ENCODE data around the gene FHOD3. TPM values are rescaled to one million over a fixed set of nuclear protein-coding genes. Genes with fewer than 3 reads are reported as not detected.

The FHOD3 gene
- total RNA-seq, 2 donors from 2014 or later, result 19.8 to 24.9 TPM

- ATAC-seq (ENCODE audit: insufficient number of reproducible peaks, low FRiP score, low read depth), result no peak
- no peaks in the 10 kb centered on the region for H3K27me3 ChIP-seq (replicated peaks; ENCODE audit: insufficient read depth)
- H3K4me1 ChIP-seq (ENCODE audit: control insufficient read depth in 1 of 2, low read depth in 2 of 2), result peaks cover 0 to 14% of the 10 kb centered on the region in 2 donors
- H3K36me3 ChIP-seq, result no peaks in the 10 kb centered on the region
- DNase-seq (ENCODE audit: low spot score), result no peak
- H3K4me3 ChIP-seq, result no peak overlapping the region
- TF ChIP-seq, protein P1, sequence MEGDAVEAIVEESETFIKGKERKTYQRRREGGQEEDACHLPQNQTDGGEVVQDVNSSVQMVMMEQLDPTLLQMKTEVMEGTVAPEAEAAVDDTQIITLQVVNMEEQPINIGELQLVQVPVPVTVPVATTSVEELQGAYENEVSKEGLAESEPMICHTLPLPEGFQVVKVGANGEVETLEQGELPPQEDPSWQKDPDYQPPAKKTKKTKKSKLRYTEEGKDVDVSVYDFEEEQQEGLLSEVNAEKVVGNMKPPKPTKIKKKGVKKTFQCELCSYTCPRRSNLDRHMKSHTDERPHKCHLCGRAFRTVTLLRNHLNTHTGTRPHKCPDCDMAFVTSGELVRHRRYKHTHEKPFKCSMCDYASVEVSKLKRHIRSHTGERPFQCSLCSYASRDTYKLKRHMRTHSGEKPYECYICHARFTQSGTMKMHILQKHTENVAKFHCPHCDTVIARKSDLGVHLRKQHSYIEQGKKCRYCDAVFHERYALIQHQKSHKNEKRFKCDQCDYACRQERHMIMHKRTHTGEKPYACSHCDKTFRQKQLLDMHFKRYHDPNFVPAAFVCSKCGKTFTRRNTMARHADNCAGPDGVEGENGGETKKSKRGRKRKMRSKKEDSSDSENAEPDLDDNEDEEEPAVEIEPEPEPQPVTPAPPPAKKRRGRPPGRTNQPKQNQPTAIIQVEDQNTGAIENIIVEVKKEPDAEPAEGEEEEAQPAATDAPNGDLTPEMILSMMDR (IDR thresholded peaks at IDR 0.05), result no peak
- no peaks in the 10 kb centered on the region for H3K9me3 ChIP-seq
- H3K27ac ChIP-seq, result no peak overlapping the region
Observed at GRCh38 chr18:36262971-36263370, 34.5 kb upstream of the FHOD3 start.

- no peak overlapping the region for H3K4me3 ChIP-seq
- H3K36me3 ChIP-seq, result no peaks in the 10 kb centered on the region
- no peak overlapping the region for H3K27ac ChIP-seq
- ATAC-seq (ENCODE audit: insufficient number of reproducible peaks, low FRiP score, low read depth) (no peak), DNase-seq (ENCODE audit: low spot score) (no peak)
- TF ChIP-seq, protein P1 (IDR thresholded peaks at IDR 0.05), result no peak
- no peaks in the 10 kb centered on the region for H3K27me3 ChIP-seq (replicated peaks; ENCODE audit: insufficient read depth)
- no peaks in the 10 kb centered on the region for H3K9me3 ChIP-seq
- H3K4me1 ChIP-seq (ENCODE audit: control insufficient read depth in 1 of 2, low read depth in 2 of 2), result peaks cover 0 to 14% of the 10 kb centered on the region in 2 donors
Observed at GRCh38 chr18:36264283-36264682, 33.2 kb upstream of the FHOD3 start.

DNA sequence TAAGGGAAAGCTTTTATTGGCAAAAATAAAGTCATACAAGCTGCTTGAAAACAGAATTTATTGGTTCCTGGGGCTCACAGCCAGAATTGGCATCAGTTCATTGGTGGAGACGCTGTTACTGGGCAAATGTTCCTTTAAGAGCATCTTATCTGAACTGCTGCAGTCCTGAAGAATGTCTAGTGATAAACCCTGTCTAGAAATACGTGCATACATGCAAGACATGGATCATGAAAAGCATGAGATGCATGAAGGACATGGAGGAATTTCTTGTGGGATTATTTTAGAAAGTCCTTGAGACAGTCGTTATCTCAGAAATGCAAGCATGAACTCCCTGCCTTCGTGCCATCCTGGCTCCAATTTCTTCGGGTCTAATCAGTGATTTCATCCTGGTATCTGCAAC, 32.5 kb upstream of the FHOD3 start:
- Histone ChIP-seq H3K4me1 (ENCODE audit: control insufficient read depth in 1 of 2, low read depth in 2 of 2) (peaks cover 0 to 14% of the 10 kb centered on the region in 2 donors), H3K4me3 (no peak overlapping the region), H3K36me3 (no peaks in the 10 kb centered on the region), H3K27me3 (replicated peaks; ENCODE audit: insufficient read depth) (no peaks in the 10 kb centered on the region), H3K27ac (no peak overlapping the region), H3K9me3 (no peaks in the 10 kb centered on the region)
- DNase-seq (ENCODE audit: low spot score) (no peak), ATAC-seq (ENCODE audit: insufficient number of reproducible peaks, low FRiP score, low read depth) (no peak)
- TF ChIP-seq, protein P1 (IDR thresholded peaks at IDR 0.05), result no peak

DNA sequence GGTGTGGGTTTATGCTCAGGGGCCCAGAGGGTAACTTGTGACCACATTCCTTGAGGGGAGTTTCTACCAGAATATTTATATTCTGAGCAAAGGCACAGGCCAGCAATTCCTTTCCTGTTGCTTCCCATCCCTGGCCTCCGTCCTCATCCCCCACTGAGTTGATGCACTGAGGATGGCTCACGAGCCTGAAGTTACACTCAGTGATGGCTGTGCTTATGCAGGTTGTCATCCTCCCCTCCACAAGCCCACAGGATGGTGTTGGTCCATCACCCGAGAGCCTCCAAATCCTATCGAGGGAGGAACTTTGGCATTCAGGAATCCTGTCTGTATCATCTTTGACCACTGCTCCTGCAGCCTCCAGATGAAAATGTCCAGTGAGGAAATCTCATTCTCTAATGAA, 28.4 kb upstream of the FHOD3 start:
- Histone ChIP-seq H3K27me3 (replicated peaks; ENCODE audit: insufficient read depth) (no peaks in the 10 kb centered on the region), H3K4me3 (no peak overlapping the region), H3K27ac (no peak overlapping the region), H3K9me3 (no peaks in the 10 kb centered on the region), H3K36me3 (no peaks in the 10 kb centered on the region), H3K4me1 (ENCODE audit: control insufficient read depth in 1 of 2, low read depth in 2 of 2) (peaks cover 0 to 12% of the 10 kb centered on the region in 2 donors)
- DNase-seq (ENCODE audit: low spot score), result no peak
- TF ChIP-seq, protein P1 (IDR thresholded peaks at IDR 0.05), result no peak
- no peak for ATAC-seq (ENCODE audit: insufficient number of reproducible peaks, low FRiP score, low read depth)

GRCh38 chr18:36271153-36271552, 26.4 kb upstream of the FHOD3 start:
- DNase-seq (ENCODE audit: low spot score) (no peak), ATAC-seq (ENCODE audit: insufficient number of reproducible peaks, low FRiP score, low read depth) (no peak)
- TF ChIP-seq, protein P1 (IDR thresholded peaks at IDR 0.05), result no peak
- Histone ChIP-seq H3K4me3 (no peak overlapping the region), H3K27me3 (replicated peaks; ENCODE audit: insufficient read depth) (no peaks in the 10 kb centered on the region), H3K4me1 (ENCODE audit: control insufficient read depth in 1 of 2, low read depth in 2 of 2) (no peaks in the 10 kb centered on the region), H3K9me3 (no peaks in the 10 kb centered on the region), H3K27ac (no peak overlapping the region), H3K36me3 (no peaks in the 10 kb centered on the region)
